G401.6 (cell line): ENCODE measurements around the gene MARCHF10.
"Not testable (repeated sequence)": the region's sequence is repeated elsewhere in the genome, so short reads cannot be mapped to it uniquely, and the experiment has no call there.

Experiments
- FAIRE-seq: peaks from 2 replicates; lab custom pipeline; 2012; peaks lifted over from hg19 to GRCh38; lab: Jason Lieb, UNC

The MARCHF10 gene

DNA sequence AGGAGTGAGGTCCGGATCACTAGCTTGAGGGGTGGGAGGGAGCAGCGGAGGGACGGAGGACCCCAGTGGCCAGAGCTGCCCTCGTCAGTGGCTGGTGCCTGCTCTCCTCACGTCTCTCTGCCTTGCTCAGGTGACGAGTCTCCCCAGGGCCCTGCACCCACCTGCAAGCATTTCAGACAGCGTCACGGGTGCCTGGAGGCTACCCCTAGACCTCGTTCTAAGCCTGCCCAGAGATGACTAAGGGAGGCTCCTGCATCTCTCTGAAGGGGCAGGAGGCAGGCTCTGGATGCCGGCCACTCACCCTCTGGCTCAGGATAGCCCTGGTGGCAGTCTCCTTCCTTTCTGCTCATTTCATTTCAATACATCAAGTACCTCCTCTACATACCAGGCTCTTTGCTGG lies 111.9 kb downstream of the MARCHF10 start:
- no peak for FAIRE-seq

DNA sequence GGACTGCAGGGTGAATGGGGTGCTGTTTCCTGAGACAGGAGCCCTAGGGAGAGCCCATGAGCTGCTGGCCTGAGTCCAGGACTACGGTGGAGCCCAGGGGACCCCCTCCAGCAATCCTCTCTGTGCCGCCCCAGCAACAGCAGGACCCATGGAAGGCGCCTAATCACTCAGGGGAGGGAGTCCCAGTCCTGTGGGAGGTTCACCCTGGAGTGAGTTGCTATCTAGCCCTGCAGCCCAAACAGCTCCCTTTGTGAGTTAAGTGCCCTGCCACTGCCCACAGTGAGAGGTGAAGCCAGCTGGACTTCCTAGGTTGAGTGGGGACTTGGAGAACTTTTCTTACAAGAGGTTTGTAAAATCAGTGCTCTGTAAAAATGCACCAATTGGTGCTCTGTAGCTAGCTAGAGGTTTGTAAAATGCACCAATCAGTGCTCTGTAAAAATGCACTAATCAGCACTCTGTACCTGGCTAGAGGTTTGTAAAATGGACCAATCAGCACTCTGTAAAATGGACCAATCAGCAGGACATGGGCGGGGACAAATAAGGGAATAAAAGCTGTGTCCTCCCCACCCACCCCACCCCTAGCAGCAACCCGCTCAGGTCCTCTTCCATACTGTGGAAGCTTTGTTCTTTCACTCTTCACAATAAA lies 112.9 kb downstream of the MARCHF10 start:
- FAIRE-seq, result not testable (repeated sequence)

DNA sequence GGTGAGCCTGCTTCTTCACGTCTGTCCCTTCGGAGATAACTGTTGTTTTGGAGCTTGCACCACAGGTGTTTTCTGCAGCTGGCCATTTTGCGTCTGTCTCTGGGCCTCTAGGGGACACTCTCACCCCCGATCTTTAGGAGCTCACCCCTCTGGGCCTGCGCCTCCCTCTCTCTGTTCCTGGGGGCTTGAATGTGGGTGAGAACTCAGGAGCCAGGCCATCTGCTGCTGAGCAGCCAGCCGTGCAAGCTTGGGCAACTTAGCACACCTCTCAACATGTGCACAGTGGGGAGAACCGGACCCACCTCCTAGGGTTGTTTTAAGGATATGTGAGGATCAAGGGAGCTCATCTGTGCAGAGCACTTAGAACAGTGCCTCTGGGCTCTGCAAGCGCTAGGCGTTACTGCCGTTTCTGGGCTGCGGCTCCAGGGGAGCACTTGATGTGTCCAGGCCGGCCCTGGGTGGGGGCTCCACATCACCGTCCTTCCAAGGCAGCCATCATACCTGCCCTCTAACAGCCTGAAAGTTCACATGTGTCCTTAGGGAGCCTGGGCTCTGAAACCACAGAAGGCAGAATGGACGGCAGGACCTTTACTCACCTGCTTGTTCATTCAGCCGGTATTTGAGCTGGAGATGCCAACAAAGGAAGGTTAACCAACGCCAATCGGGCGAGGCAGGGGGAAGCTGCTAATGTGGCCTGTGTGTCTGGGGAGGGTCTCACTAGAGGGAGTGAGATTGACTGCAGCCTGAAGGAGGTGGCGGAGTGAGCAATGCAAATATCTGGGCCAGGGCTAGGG lies 114.3 kb downstream of the MARCHF10 start:
- no peak for FAIRE-seq

DNA sequence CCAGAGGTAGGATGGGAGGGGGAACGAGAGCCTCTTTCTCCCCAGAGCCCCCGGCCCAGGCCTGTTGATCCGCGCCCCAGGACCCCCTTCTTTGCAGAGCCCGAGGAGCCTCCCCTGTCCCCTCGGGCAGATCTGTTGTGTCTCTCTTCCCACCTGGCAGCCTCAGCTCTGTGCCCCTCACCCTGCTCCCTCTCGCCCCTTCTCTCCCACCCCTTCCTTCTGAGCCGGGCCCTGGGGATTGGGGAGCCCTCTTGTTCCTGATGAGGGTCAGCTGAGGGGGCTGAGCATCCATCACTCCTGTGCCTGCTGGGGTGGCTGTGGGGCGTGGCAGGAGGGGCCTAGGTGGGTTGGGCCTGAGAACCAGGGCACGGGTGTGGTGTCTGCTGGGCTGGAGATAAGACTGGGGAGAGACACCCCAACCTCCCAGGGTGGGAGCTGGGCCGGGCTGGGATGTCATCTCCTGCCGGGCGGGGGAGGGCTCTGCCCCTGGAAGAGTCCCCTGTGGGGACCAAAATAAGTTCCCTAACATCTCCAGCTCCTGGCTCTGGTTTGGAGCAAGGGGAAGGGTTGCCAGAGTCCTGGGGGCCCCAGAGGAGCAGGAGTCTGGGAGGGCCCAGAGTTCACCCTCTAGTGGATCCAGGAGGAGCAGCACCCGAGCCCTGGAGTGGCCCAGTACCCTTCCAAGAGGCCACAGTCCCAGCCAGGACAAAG lies 115.2 kb downstream of the MARCHF10 start:
- no peak for FAIRE-seq

DNA sequence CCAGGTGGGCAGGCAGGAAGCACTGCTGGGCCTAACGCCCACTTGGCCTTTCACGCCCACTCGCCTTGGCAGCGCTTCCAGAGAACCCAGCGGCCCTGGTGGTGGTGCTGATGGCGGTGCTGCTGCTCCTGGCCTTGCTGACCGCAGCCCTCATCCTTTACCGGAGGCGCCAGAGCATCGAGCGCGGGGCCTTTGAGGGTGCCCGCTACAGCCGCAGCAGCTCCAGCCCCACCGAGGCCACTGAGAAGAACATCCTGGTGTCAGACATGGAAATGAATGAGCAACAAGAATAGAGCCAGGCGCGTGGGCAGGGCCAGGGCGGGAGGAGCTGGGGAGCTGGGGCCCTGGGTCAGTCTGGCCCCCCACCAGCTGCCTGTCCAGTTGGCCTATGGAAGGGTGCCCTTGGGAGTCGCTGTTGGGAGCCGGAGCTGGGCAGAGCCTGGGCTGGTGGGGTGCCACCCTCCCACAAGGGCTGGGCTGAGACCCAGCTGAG lies 115.9 kb downstream of the MARCHF10 start:
- no peak for FAIRE-seq

DNA sequence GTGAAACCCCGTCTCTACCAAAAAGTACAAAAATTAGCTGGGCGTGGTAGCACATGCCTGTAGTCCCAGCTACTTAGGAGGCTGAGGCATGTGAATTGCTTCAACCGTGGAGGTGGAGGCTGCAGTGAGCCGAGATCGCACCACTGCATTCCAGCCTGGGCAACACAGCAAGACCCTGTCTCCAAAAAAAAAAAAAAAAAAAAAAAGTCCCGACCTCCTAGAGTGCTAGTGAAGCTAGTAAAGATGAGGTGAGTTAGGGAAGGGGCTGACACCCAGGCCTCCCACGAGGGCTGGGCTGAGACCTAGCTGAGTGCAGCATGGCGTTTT lies 116.6 kb downstream of the MARCHF10 start:
- FAIRE-seq, result not testable (repeated sequence)

DNA sequence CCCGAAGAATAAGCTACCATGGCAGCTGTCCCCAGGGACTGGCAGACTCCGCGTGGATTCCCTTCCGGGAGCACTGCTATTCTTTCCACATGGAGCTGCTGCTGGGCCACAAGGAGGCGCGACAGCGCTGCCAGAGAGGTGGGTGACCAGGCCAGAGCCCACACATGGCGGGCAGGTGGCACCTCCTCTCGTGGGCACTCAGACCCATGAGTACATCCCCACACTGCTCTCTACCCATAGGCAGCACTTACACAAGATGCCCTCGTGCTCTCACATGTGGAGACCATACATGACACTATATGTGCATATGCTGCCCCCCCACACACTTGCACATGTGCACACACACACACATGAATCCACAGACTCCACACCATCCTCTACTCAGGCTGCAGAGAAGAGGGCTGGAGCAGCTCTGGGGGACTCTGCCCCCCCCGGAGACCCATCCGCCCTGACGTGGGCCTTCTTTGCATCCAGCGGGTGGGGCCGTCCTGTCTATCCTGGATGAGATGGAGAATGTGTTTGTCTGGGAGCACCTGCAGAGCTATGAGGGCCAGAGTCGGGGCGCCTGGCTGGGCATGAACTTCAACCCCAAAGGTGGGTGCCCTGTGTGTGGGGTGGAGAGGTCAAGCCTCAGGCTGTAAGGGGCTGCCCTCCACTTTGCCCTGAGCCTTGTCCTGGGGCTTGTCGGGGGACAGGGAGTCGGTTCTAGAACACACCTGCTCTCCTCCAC lies 117.8 kb downstream of the MARCHF10 start:
- FAIRE-seq, result no peak

DNA sequence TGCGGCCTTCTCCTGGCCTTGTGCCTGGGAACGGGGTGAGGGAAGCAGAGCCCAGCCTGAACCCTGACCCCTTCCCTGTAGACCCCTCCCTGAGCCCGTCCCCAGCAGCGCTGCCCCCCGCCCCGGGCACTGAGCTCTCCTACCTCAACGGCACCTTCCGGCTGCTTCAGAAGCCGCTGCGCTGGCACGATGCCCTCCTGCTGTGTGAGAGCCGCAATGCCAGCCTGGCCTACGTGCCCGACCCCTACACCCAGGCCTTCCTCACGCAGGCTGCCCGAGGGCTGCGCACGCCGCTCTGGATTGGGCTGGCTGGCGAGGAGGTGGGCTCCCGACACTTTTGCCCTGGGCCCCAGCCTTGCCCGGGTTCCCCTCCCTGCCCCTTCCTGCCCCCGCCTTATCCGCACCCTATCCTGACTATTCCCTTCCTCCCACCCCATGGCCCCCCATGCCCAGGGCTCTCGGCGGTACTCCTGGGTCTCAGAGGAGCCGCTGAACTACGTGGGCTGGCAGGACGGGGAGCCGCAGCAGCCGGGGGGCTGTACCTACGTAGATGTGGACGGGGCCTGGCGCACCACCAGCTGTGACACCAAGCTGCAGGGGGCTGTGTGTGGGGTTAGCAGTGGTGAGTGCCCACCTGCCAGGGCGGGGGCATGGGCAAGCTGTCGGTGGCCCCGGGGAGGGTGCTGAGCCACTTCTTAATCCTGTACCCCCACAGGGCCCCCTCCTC lies 118.5 kb downstream of the MARCHF10 start:
- no peak for FAIRE-seq

DNA sequence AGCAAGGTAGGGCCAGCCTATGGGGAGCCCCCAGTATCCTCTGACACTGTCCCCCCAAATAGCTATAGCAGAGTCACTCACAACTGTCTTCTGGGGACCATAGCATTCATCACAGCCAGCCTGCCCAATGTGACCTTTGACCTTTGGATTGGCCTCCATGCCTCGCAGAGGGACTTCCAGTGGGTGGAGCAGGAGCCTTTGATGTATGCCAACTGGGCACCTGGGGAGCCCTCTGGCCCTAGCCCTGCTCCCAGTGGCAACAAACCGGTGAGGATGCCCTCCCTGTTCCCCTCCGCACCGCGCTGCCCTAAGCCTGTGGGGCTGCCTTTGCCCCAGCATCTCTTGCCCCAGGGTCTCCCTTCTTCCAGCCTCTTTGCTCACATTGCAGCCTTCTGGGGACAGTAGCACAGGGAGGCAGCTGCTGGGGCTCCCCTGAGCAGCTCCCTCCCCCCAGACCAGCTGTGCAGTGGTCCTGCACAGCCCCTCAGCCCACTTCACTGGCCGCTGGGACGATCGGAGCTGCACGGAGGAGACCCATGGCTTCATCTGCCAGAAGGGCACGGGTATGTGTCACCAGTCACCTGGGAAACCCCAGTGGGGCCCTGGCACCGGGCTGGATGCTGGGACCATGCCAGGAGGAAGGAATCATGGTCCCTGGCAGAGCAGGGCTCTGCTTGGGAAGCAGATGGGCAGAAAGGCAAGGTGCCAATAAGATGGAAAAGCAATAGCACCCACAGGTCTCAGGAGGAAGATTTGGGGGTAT lies 119.5 kb downstream of the MARCHF10 start:
- FAIRE-seq, result no peak

DNA sequence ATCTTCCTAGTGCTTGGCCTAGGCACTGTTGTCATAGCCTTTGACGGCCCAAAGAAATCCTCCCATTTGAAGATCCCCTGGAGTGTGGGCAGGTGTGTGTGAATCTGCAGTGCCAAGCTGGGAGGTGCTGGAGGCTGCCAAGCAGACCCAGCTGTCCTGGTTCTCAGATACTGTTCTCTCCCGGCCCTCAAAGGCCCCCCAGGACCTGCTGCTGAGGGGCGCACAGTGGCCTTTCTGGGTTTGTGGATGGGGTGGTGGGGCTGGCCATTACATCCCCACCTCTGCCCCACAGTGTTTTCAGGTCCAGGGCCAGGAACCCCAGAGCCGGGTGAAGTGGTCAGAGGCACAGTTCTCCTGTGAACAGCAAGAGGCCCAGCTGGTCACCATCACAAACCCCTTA lies 120.1 kb downstream of the MARCHF10 start:
- no peak for FAIRE-seq

DNA sequence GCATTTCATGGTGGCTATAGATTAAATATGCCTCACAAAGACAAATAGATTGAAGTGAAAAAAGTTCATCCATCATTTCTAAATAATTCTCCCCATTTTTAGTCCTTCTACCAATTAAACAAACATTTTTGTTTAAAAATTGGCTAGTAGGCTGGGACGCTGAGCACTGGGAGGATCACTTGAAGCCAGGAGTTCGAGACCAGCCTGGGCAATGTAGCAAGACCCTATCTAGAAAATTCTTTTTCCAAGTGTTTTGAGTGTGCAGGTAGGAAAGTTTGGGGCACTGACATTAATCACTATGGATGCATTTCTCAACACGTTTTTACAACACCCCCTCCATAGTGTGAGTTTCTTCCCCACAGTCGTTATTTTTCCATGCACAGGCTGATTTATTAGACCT lies 123.9 kb downstream of the MARCHF10 start:
- FAIRE-seq, result no peak

DNA sequence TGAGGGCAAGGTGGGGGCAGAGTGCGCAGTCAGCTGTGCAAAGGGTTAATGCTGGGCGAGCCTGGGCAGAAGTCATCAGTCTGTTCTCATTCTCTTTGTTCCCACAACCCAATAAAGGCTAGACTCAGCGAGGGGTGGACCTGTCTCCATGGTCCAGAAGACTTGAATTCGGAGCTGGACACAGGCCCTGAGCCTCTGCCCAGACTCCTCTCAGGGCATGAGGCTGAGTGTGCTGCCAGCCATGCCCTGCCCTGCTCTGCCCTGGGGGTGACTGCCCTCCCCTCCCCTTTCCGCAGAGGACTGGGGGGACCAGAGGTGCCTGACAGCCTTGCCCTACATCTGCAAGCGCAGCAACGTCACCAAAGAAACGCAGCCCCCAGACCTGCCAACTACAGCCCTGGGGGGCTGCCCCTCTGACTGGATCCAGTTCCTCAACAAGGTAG lies 126.2 kb downstream of the MARCHF10 start:
- no peak for FAIRE-seq

DNA sequence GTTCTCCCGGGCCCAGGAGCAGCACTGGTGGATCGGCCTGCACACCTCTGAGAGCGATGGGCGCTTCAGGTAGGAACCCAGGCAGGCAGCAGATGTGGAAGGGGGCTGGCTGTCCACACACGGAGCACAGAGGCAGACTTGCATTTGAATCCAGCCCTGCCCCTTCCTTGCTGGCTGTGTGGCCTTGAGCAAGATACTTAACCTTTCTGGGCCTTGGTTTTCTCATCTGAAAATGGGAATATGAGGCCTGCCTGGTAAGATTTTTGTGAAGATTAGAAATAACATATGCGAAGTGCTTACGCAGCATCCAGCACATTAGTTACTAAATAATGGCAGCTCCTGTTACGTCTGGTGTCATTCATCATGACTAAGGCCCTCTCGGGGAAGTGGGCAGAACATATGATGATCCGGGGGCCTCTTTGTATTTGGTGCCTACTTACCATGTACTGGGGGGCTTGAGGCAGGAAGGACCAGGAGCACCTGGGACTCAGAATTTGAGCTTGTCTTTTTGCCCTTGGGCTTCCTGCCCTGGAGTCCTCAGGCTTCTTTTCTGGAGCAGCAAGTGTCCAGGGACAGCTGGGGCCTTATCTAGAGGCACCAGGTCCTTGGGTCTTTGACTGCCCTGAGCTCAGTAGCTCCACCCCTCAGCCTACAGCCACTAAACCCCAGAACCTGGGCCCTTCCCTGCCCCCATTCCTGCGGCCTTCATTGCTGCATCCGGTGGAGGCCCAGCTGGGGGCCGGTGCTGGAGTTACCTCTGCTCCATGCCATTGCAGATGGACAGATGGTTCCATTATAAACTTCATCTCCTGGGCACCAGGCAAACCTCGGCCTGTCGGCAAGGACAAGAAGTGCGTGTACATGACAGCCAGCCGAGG lies 126.8 kb downstream of the MARCHF10 start:
- no peak for FAIRE-seq

DNA sequence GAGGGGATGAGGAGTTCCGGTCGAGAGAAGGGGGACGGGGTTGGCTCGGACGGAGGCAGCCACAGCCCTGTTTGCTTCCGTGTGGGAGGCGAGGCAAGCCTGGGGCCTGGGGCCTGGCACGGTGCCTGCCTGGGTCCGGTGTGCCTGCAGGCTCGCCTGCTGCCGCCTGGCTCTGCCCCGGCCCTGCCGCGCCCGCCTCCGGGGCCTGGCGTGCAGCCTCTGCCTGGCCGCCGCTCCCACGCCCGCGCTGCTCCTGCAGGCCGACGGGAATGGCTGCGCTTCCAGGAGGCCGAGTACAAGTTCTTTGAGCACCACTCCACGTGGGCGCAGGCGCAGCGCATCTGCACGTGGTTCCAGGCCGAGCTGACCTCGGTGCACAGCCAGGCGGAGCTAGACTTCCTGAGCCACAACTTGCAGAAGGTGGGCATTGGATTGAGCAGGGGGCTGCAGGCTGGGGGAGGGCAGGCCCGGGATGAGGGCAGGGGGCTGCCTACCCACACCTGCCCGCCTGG lies 127.5 kb downstream of the MARCHF10 start:
- FAIRE-seq, result no peak

DNA sequence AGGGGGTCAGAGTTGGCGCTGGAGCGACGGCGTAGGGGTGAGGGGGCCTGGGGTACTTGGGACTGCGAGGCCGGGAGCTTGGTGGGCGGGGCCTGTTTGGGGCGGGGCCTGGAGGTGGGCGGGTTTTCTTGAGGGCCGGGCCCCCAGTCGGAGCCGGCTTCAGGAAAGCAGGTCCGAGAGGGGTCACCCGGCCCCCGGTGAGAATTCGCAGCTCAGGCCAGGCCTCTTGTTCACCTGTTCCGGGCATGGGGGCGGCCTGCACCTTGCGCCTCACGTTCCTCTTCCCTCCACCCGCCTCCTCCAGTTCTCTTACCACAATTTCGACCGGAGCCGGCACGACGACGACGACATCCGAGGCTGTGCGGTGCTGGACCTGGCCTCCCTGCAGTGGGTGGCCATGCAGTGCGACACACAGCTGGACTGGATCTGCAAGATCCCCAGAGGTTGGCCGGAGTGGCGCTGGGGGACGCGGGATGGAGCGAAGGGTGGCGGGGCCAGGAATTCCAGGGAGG lies 128.2 kb downstream of the MARCHF10 start:
- no peak for FAIRE-seq

DNA sequence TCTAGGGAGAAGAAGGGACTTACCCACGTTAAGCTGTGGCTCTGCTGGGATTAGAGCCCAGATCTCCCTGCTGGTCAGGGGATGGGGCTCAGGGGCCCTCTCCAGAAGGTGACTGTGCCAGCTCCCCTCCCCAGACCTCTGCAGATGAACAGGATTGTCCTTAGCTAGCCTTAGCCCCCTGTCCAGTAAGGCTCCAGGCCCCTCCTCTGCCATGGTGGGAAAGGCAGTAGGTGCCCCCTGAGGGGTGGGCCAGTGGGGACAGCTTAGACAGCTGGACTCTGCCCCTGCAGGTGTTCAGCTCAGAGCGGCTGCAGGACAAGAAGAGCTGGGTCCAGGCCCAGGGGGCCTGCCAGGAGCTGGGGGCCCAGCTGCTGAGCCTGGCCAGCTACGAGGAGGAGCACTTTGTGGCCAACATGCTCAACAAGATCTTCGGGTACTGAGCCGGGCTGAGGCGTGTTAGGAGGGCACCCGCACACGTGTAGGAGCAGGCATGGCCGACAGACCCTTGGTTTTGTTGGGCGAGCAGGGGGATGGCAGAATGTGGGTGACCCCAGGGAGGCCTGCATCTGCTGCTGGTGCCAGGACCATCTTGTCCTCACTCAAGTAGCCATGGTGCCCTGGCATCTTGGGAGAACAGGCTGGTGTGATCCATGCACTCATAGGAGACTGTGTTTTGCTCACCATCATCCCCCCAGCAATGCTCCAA lies 129.7 kb downstream of the MARCHF10 start:
- FAIRE-seq, result no peak

DNA sequence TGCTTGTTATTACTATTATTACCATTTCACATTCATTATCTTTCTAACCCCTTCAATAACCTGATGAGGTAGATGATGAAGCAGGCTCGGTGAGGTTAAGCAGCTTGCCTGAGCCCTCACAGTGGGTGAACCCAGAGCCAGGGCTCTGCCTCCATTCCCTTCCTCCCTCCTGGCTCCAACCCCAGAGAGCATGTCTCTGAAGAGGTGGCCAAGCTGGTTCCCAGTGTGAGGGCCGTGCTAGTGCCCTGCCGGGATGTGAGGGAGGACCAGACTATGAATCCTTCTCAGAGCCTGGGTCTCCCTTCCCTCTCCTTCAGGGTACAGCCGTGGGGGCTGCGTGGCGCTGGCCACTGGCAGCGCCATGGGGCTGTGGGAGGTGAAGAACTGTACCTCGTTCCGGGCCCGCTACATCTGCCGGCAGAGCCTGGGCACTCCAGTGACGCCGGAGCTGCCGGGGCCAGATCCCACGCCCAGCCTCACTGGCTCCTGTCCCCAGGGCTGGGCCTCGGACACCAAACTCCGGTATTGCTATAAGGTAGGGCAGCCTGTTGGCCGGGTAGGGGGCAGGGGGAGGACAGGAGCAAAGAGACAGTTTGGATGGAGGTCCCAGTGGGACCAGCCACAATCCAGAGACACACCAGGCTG lies 131.0 kb downstream of the MARCHF10 start:
- no peak for FAIRE-seq

DNA sequence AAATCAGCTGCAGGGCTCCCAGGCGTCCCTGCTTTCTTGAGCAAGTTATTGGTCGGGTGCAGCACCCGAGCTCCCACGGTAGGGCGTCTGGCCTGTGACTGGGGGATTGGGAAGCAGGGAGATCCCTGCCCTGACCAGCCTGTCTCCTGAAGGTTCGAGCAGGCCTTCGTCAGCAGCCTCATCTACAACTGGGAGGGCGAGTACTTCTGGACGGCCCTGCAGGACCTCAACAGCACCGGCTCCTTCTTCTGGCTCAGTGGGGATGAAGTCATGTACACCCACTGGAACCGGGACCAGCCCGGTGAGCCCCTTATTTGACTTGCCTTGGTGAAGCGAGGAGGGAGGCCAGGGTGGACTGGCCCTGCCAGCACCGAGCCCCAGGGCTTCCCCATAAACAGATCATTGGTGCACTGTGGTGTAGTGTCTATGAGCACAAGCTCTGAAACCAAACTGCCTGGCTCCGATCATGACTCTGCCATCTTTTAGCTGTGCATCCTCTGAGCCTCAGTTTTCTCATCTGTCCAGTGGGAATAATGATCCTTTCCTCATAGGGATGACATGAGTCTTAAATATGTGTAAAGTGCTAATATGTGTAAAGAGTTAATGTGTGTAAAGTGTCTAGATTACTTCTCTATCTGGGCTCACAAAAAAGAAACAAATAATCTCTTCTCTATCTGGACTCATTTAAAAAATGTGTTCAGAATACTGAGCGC lies 131.7 kb downstream of the MARCHF10 start:
- FAIRE-seq, result no peak
